Measurements from ENCODE around the gene TMA7.

The TMA7 gene

DNA sequence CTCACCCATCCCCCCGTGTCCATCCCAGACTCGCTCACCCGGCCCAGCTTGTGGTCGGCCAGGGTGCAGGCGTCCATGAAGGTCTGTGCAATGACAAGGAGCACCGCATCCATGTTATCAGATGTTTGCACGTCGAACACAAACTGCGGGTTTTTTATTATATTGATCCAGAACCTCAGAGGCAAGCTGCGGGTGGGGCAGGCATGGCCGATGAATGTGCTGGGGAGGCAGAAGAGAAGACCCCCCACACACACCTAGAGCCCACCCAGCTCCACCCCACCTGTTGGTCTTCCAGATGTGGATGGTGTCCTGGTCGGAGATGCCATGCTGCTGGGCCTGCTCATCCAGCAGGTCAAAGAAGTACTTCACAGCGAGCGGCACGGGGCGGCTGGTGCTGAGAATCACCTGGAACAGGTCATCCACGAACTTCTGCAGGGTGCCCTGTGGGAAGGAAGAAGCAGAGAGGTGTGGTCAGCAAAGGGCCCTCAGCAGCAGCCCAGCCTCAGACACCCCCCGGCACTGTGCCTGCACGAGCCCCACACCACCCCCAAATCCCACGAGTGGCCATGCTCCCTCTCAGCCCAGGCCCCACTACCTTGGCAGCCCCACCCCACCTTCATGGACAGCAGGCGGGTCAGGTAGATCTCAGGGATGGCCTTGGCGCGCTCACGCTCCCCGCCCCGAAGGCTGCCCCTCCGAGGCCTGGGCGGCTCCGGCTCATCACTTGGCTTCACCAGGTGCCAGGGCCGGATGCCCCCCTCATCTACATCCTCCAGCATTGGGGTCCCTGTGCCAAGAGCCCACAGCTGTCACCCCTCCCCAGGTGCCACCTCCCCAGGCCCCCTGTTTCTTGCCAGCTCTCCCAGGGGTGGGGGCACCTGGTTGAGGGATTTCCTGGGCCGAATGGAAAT is 30.5 kb upstream of the TMA7 start:
- DNase-seq, result no peak

DNA sequence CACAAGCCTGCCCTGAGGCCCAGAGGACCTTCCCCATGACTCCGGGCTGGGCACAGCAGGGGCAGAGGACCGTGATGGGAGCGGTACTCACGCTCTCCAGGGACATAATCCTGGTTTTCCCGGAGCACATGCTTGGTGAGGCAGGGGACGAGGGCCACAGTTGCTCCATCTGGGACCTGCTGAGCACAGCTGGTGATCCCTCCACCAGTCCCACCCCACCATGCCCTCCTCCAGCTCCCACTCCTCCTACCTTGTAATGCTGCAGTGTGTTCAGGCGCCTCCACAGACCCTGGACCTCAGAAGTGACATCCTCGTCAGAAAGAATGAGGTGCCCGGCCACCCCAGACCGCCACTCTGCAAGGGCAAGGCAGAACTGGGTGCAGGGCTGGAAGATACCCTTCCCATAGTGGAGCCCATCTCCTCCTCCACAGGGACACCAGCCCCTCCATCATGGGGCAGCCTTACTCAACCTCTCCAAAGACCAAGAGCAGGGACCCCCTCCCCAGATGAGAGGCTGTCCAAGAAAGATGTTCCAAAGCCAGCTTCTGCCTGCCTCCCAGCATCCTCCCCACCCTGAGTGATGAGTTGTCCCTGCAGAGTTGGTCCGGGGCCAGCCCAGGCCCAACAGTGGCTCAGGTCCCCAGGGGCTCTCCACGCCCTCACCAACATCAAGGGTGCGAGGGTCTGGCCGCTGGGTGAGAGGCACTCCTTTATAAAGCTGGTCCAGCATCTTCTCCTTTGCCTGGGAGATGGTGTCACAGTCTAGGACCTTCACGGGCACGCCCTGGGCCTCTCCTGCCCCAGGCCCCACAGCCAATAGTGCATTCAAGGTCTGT is 29.6 kb upstream of the TMA7 start:
- no peak for DNase-seq

DNA sequence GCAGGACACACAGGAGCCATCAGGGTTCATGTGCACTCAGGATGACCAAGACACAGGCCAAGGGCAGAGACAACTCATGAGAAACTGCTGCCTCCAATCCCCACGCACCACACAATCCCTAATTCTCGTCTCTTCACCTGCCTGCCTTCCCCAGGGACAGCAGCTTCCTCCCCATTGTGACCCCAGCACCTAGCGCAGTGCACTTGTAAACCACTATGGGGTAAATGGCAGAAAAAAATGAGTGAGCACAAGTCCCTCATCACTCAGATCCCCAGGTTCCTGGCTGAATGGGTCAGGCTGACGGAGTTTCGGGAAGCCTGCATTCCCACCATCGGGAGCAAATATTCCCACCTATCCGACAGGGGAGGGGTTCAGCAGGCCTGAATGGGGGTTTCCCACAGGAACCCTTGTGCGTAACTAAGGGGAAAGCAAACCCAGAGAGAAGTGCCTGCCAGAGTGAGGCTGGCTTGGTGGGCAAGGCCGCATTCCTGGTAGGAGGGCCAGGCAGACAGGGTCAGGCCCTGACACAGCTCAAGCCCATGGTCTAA is 28.9 kb upstream of the TMA7 start:
- no peak for DNase-seq

DNA sequence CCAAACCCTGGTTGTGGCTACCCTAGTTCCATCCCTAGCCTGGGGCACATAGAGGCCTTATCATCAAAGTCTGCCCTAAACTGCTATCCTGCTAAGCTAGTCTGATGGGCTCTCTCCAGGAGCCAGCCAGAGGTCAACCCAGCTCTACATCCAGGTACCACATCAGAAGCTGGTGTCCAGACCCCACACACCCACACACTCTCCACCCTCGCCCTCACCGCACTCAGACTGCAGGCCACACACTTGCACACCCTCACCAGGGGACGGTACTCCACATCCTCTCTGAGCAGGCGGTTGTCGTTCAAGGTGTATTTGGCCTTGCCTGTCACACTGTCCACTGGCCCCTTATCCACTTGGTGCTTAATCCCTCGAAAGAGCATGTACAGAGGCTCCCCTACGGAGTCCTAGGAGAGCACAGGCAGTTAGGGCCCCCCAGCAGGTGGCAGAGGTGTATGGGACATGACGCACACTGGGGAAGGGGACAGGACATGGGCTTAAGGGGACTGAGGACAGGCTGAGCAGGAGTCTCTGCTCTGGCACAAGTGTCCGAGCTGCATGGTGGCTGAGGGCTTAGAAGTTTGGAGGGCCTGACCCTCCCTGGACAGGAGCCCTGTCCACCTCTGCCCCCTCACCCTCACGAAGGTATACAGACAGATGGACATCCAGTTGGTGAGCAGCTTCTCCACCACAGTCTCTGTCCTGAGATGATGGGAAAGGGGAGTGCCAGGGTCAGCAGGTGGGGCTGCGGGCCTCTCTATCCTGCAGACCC is 28.3 kb upstream of the TMA7 start:
- no peak for DNase-seq

DNA sequence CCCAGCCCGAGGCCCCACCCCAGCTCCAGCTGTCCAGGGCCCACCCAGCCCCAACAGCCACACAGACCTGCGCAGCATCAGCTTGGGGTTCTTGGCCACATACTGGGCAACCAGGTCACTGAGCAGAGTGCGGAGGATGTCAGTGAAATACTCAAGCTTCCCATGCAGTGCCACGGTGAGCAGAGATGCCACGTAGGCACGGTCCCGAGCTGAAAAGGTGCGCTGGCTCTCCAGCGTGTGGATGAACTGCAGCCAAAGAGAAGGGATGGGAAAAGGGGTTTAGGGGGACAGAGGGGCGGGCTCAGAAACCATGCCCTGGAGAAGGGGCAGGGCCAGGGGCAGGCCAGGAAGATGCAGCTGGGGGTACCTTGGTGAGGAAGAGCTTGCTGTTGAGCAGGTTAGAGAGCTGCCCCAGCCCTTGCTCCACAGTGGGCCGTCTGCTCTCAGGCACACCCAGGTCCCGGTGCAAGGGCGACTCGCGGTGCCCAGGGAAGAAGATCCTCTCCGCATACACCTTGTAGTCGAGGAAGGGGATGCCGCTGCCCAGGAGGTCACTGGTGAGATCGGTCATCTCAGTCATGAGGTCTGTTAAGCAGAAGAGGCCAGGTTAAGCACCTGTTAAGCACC is 27.6 kb upstream of the TMA7 start:
- DNase-seq, result no peak

DNA sequence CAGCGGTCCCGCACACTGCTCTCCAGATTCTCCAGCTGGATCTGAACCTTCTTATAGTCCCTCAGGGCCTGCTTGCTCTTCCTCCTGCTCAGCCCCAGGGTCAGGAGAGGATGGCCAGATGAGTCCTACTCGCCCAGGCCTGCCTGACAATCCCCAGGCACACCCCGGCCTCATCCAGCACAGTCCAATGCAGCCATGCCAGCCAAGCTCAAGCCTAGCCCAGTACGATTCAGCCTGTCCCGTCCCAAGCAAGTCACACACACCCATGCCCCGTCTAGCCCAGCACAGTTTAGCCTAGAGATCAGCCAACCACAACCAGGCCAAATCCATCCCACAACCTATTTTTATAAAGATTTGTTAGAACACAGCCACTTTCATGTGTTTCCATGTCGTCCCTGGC is 27.0 kb upstream of the TMA7 start:
- DNase-seq, result no peak

DNA sequence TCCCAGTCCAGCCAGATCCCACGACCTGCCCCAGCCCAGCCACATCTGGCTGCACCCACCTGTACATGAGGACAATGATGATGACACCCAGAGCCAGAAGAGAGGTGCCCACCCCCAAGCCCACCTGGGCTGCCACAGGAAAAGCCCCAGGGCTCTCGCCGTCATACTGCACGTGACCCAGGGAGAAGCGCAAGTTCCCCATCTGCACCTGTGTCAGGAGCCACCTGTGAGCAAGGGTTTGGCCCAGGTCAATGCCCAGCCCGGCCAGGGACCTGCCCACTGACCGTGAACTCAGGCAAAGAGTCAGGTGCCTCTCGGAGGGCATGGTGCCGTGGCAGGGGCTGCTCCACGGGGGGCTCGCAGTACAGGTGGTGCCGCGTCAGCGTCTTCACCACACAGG is 26.4 kb upstream of the TMA7 start:
- no peak for DNase-seq

DNA sequence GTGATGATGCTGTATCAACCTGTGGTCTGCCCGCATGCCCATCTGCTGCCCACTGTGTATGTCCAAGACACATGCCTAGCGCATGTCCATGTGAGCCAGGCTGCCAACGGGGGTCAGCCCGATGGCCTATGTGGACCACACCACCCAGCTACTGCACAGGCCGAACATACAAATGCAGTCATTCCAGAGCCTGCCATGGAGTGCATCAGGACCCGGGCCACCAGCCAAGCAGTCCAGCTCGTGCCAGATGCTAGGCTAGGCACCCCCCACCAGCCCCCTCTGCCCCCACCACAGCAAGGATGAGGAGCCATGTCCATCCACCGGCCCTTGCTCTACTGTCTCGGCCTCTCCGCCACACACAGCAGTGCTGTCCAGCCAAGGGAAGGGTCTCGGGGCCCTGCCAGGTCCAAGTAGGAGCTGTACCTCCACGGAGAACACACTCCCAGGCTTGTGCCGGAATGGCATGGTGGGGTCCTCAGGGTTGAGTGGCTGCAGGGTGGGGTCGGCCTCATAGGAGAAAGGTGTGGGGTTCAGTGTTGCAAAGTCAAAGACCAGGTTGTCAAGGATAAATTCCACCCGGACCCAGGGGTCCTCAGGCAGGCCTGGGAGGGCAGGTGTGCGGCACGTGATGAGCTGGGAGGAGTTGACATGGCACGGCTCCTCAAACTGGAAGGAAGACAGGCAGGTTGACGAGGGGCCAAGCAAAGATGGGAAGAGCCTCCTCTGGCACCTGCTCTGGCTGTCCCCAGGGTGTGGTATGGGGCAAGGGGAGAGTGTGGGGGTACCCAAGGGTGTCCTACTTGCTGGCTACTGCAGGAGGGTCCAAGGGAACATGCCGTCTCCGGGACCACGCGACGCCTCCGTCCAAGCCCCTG is 25.4 kb upstream of the TMA7 start:
- no peak for DNase-seq

DNA sequence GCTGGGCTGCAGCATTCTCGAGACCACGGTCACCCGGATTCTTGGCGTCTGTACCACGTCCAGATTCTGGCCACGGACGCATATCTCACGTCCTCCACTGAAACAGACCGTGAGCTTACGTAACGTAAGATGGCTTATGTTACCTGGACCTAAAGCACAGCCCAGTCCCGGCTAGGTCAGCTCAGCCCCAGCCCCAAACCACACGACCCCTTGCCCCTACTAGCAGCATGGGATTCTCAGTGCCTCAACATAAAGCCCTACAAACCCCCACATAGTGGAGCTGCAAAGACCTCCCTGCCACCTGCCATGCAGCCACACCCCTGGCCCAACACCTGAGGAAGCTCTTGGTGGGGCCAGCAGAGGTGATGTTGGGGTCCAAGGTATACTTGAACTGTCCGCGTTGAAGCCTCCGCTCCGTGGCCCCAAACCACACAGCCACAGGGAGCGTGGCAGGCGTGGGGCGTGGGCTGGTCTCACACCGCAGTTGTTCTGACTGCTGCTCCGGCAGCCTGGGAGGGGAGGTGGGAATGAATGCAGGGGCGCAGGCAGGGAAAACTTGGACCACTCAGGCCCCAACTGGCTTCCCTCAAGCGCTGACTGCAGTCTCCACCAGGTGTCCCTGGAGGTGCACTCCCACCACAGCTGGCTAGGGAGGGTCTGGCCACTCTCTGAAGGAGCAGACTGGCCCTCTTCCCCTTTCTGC is 24.7 kb upstream of the TMA7 start:
- DNase-seq, result no peak

DNA sequence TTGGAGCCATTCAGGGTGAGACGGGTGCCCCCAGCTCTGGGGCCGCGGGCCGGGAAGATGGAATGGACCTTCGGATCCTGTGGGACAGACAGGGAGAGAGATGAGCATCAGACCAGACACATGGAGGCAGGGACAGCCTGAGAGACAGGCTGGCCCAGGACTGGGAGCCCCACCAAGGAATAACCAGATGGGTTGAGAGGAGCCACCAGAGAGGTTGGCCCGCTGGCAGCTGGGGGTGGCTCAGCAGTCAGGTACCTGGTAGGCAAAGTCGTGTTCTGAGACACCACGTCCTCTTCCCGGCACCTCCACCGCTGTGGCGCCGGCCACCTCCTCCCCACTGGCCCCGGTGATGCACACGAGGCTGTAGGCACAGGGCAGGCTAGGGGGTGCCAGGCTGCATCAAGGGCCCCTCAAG is 24.0 kb upstream of the TMA7 start:
- DNase-seq, result no peak

DNA sequence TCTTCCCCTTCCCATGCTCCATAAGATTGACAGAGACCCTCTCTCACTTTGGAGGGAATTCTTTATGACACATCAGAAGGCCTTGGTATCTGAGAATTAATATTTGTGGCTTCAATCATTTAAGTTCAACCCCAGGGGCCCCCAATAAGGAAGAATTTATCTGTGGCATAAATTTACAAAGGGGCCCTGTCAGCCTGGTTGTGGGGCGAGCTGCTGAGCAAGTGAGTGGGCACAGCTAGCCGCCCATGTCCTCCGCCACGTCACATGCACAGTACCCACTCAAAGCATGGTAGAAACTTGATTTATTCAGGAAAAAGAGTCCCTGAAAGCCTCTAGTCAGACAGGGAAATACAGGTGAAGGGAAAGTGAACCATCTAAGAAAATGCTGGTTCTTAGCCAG is 23.5 kb upstream of the TMA7 start:
- DNase-seq, result no peak

DNA sequence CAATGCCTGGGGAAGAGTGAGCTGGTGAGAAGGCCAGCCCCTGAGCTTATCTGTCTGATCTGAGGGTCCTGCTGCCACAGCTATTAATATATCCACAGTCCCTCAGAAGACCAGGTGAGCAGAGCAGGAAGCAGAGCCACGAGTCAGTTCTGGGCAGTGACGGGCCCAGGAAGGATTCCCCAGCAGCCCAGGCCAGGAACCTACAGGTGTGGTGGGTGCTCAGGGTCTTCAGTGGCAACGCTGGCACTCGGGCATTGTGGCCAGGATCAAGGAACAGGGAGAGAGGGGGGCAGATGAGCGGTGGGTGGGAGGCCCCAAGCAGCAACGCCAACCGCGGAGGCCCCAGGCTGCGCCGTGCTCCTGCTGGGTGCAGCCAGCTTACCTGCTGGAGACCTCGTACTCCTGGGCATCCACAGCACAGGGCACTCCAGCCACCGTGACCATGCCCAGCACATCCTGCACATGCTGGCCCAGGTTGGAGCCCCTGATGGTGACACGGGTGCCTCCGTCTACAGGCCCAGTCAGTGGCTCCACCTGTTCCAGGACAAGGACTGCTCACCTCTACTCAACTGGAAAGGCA is 22.4 kb upstream of the TMA7 start:
- no peak for DNase-seq

DNA sequence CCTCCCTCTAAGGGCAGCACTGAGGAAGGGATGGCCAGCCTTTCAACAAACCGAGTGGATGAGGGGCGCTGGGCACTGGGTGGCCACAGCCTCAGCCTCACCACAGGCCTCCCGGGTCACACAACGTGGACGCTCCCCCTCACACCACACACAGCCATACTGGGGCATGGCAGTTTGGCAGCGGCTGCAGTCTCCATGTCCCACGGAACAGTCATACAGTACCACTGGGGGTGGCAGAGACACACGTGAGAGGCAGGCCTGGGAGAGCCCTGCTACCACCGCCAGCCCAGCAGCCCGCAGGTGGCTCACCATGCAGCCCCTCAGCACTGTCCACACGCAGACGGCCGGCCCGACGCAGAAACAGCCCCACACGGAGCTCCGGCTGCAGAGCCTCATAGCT is 21.9 kb upstream of the TMA7 start:
- DNase-seq, result no peak

DNA sequence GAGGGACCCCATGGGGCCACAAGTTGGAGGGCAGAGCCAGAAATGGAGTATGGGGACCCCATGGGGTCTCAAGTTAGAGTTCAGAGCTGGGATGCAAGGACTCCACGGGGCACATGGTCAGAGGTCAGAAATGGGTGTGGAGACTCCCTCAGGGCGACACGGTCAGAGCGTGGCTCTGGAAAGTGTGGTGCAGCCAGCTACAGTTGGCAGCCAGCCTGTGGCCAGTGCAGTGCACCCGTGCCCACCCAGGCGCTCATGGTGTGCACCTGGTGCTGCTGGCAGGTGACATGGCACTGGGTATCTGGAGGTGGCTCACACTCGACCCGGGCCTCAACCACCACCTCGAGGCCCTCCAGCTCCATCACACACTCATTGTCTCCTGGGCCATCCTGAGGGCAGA is 21.4 kb upstream of the TMA7 start:
- no peak for DNase-seq

DNA sequence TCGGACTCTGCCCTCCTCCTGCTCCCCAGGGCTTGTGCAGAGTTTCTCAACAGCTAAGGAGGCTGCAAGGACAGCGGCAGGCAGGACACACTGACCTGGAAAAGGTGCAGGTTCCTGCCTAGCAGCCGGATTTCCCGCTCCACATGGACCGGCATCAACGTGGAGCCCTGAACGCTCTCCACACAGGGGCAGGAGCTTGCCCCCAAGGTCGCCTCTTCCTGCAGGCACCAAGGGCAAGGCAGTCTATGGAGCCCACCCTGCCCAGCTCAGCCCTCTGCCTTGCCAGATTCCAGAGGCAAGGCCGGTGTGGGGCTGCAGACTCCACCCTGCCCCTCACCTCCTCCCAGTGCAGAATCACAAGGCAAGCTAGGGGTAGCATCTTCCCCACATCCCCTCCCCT is 20.9 kb upstream of the TMA7 start:
- no peak for DNase-seq

DNA sequence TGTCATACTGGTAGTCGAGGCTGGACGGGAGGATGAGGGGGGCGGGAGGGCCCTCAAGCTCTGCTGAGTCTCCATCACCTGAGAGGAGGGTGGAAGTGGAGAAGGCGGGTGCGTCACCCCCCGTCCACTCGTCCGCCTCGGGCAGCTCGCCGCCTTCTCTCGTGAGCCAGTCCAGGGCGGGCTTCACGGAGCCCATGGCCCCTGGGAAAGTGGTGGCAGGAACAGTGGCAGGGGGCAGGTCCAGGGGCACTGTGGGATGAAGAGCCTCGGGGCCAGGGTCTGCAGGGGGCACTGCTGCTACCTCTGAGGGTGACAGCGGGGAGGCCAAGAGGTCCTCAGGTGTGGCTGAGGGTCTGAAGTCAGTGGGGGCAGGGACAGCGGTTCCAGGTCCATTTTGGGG is 20.5 kb upstream of the TMA7 start:
- no peak for DNase-seq

DNA sequence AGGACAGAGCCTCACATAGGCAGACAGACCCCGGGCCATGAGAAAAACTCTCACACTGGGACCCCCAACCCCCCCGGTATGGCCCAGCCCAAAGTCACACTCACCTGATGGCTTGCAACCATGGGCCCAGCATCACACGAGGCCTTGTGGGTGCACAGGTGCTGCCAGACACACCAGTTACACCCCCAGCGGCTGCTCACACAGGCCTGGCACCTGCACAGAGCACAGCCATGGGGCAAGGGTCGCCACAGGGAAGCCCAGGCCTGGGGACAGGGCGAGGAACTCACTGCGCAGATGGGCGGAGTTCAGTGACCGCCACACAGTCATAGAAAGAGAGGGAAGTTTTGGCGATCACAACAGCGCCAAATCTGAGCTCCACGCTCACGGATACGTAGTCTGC is 19.5 kb upstream of the TMA7 start:
- DNase-seq, result no peak

DNA sequence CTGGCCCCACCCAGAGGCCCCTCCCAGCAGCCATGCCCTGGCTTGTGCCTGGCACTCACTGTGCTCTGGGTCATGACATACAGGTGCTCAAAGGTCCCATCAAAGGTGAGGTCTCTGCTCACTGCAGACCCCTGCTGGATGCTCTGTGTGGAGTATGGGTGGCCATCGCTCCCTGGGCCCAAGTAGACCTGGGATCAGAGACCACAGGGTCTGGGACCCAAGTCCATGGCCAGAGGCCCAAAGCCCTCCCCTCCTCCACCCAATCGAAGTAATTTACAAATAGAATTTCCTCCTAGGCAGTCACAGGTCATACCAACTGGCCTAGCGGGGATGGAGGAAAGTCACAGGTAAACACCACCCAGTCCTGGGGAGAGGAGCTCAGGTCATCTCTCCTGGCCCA is 17.8 kb upstream of the TMA7 start:
- DNase-seq, result no peak

DNA sequence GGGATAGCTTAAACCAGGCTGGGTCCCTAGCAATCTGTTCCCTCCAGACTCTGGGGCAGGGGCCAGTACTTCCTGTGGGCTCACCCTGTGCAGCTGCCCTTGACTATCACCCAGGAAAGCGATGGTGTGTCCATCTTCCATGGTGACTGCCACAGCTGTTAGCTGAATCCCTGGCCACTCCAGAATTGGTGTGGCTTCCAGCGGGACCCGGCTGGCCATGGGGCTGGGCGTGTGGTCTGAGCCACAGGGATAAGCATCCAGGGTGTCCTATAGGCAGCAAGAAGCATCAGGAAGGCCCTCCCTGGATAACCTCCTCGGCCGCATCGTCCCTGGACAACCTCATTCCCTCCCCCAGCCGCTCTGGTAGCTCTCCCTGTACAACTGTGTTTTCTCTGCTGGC is 17.4 kb upstream of the TMA7 start:
- no peak for DNase-seq

DNA sequence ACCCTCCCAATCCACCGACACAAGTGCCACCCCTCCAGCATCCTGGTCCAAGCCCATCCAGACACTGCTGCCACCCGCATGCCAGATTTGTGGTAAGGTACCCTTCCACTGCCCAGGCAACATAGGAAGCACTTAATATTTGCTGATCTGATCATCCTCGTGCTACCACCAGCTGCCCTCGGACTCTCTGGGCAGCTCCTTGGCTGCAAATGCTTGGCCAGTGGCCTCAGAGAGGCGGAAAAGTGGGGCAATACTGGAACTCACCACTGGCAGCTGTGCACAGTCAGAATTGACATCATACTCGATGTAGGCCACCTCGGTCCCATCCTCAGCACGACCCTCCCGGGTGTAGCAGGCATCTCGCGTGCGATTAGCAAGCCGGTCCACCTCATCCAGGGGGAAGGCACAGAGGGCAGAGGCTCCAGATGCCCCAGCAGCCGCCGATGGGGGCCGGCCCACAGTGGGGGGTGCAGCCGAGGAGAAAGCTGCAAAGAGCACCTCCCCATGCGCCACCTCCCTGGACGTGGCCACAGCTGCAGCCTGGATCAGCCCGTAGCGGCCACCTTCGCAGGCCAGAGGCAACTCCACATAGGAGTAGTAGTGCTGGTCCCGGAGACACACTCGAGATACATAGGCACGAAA is 16.7 kb upstream of the TMA7 start:
- DNase-seq, result no peak

Measured in NCI-H1694 (cell line).